SK-N-SH treated with all-trans-retinoic acid at 6 μM for 48 hours (cell line): ENCODE measurements around the gene DUS4L.

Source experiments
- ATAC-seq: fragments of 200-7000 bp; cut with Tn5 transposase; 3 replicates; pipeline ENCODE4 v1.9.1; 2020; ENCODE audit warnings: mild to moderate bottlenecking, moderate library complexity
- ARNTL ChIP-seq: fragments of 450-650 bp; formaldehyde crosslinking; IDR thresholded peaks from 2 replicates; pipeline ENCODE4 v1.5.0; 2020; ENCODE audit warnings: low read depth, mild to moderate bottlenecking, moderate library complexity, borderline replicate concordance
- BACH2 ChIP-seq: fragments of 250-450 bp; sonication (Bioruptor Pico); IDR thresholded peaks from 2 replicates; pipeline ENCODE4 v1.9.0; 2021; ENCODE audit warnings: mild to moderate bottlenecking, borderline replicate concordance
- CSDC2 ChIP-seq: fragments of 250-450 bp; sonication (Bioruptor Pico); IDR thresholded peaks from 2 replicates; pipeline ENCODE4 v1.5.0; 2020; ENCODE audit warnings: mild to moderate bottlenecking, moderate library complexity
- ESRRG ChIP-seq: fragments of 250-450 bp; sonication (Bioruptor Pico); IDR thresholded peaks from 2 replicates; pipeline ENCODE4 v1.6.1; 2021; ENCODE audit warnings: mild to moderate bottlenecking
- GLIS3 ChIP-seq: fragments of 250-450 bp; sonication (Bioruptor Pico); IDR thresholded peaks from 2 replicates; pipeline ENCODE4 v1.5.0; 2020; ENCODE audit warnings: mild to moderate bottlenecking, moderate library complexity
- ISL1 ChIP-seq: fragments of 250-450 bp; sonication (Bioruptor Pico); IDR thresholded peaks from 2 replicates; pipeline ENCODE4 v2.1.2; 2022; ENCODE audit warnings: mild to moderate bottlenecking, moderate library complexity
- OSR1 ChIP-seq: fragments of 250-450 bp; sonication (Bioruptor Pico); IDR thresholded peaks from 2 replicates; pipeline ENCODE4 v1.8.0; 2022; ENCODE audit warnings: moderate library complexity, mild to moderate bottlenecking, inconsistent platforms
- PPARA ChIP-seq: fragments of 250-450 bp; sonication (Bioruptor Pico); IDR thresholded peaks from 2 replicates; pipeline ENCODE4 v1.5.0; 2020; ENCODE audit warnings: mild to moderate bottlenecking, borderline replicate concordance
- RARB ChIP-seq: fragments of 250-450 bp; sonication (Bioruptor Pico); IDR thresholded peaks from 2 replicates; pipeline ENCODE4 v1.8.0; 2021; ENCODE audit warnings: mild to moderate bottlenecking, moderate library complexity
- SNAI2 ChIP-seq: fragments of 250-450 bp; sonication (Bioruptor Pico); IDR thresholded peaks from 2 replicates; pipeline ENCODE4 v1.5.0; 2020; ENCODE audit warnings: mild to moderate bottlenecking, moderate library complexity
- TCF4 ChIP-seq: fragments of 250-450 bp; sonication (Bioruptor Pico); IDR thresholded peaks from 2 replicates; pipeline ENCODE4 v1.8.0; 2021; ENCODE audit warnings: mild to moderate bottlenecking, moderate library complexity, borderline replicate concordance
- TOX ChIP-seq: fragments of 250-450 bp; sonication (Bioruptor Pico); IDR thresholded peaks from 2 replicates; pipeline ENCODE4 v1.8.0; 2021; ENCODE audit warnings: mild to moderate bottlenecking, moderate library complexity, borderline replicate concordance
- ZC3H10 ChIP-seq: fragments of 250-450 bp; sonication (Bioruptor Pico); IDR thresholded peaks from 2 replicates; pipeline ENCODE4 v1.5.1; 2021; ENCODE audit warnings: mild to moderate bottlenecking, moderate library complexity
- ZFP3 ChIP-seq: fragments of 250-450 bp; sonication (Bioruptor Pico); IDR thresholded peaks from 2 replicates; pipeline ENCODE4 v1.5.0; 2020; ENCODE audit warnings: mild to moderate bottlenecking, moderate library complexity
- ZFP30 ChIP-seq: fragments of 450-650 bp; formaldehyde crosslinking; IDR thresholded peaks from 2 replicates; pipeline ENCODE4 v1.5.0; 2022; ENCODE audit warnings: mild to moderate bottlenecking, moderate library complexity
- ZNF70 ChIP-seq: fragments of 450-650 bp; formaldehyde crosslinking; IDR thresholded peaks from 2 replicates; pipeline ENCODE4 v1.5.0; 2020; ENCODE audit warnings: mild to moderate bottlenecking, moderate library complexity
- ZNF8 ChIP-seq: fragments of 450-650 bp; formaldehyde crosslinking; IDR thresholded peaks from 2 replicates; pipeline ENCODE4 v1.5.0; 2020; ENCODE audit warnings: mild to moderate bottlenecking, moderate library complexity
- TF ChIP-seq, protein P1 (sequence below): fragments of 250-450 bp; sonication (Bioruptor Pico); IDR thresholded peaks from 2 replicates; pipeline ENCODE4 v1.5.1; 2020; ENCODE audit warnings: low read depth, mild to moderate bottlenecking, moderate library complexity
- TF ChIP-seq, protein P2 (sequence below): fragments of 250-450 bp; sonication (Bioruptor Pico); IDR thresholded peaks from 2 replicates; pipeline ENCODE4 v1.8.0; 2021; ENCODE audit warnings: low read depth, mild to moderate bottlenecking, moderate library complexity, borderline replicate concordance
- TF ChIP-seq, protein P3 (sequence below): fragments of 250-450 bp; sonication (Bioruptor Pico); IDR thresholded peaks from 2 replicates; pipeline ENCODE4 v1.5.0; 2020; ENCODE audit warnings: mild to moderate bottlenecking, moderate library complexity
- TF ChIP-seq, protein P4 (sequence below): fragments of 250-450 bp; sonication (Bioruptor Pico); IDR thresholded peaks from 2 replicates; pipeline ENCODE4 v1.8.0; 2020; ENCODE audit warnings: mild to moderate bottlenecking, moderate library complexity, borderline replicate concordance

Gene DUS4L

DNA sequence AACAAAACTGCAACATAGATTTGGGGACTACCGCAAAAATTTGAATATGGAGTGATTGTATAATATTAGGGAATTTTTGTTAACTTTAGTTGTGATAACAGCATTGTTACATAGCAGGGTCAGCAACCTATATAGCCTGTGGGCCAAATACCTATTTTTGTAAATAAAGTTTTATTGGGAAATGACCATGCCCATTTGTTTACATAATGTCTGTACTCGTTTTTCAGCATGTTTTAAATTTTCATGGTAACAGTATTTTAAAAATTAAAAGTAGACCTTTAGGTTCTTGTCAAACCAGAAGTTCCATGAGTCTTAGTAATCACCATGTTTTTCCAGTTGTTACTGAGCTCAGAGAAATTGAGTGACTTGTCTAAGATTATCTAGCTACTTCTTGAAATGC, 20.9 kb downstream of the DUS4L start (continued):
- TF ChIP-seq, protein P1, sequence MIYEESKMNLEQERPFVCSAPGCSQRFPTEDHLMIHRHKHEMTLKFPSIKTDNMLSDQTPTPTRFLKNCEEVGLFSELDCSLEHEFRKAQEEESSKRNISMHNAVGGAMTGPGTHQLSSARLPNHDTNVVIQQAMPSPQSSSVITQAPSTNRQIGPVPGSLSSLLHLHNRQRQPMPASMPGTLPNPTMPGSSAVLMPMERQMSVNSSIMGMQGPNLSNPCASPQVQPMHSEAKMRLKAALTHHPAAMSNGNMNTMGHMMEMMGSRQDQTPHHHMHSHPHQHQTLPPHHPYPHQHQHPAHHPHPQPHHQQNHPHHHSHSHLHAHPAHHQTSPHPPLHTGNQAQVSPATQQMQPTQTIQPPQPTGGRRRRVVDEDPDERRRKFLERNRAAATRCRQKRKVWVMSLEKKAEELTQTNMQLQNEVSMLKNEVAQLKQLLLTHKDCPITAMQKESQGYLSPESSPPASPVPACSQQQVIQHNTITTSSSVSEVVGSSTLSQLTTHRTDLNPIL (CRISPR knock-in tag) = no peak
- TF ChIP-seq, protein P2, sequence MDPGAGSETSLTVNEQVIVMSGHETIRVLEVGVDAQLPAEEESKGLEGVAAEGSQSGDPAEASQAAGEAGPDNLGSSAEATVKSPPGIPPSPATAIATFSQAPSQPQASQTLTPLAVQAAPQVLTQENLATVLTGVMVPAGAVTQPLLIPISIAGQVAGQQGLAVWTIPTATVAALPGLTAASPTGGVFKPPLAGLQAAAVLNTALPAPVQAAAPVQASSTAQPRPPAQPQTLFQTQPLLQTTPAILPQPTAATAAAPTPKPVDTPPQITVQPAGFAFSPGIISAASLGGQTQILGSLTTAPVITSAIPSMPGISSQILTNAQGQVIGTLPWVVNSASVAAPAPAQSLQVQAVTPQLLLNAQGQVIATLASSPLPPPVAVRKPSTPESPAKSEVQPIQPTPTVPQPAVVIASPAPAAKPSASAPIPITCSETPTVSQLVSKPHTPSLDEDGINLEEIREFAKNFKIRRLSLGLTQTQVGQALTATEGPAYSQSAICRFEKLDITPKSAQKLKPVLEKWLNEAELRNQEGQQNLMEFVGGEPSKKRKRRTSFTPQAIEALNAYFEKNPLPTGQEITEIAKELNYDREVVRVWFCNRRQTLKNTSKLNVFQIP (CRISPR knock-in tag) = no peak
- TF ChIP-seq ZNF8 (CRISPR knock-in tag) (no peak), PPARA (CRISPR knock-in tag) (no peak), ZFP3 (CRISPR knock-in tag) (no peak), CSDC2 (CRISPR knock-in tag) (no peak)

DNA sequence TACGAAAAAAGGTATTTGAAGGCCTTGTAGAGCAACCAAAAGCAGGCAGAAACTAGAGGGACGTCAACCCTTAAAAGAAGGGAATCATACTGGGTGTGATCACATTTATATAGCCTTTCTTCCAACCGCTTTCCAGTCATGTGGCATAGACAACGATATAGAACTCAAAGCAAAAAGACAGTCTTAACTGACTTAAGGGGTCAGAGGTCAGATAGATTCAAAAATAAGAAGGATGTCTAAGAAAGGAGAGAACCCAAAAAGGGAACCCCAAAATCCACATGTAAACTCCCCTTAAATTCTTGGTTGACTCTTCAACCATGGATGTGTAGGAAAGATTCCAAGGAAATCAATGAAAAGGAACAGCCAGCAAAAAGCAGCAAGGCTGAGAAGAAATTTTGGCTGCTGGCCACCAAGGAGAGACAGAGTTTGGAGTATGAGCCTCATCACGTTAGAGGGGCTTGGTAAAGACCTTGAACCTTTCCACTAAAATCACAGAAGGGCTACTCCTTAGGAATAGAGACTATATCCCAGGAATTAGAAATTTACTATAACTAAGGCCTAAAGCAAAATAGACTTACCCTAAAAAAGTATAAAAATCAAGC, 24.9 kb downstream of the DUS4L start:
- no peak for ATAC-seq
- TF ChIP-seq BACH2 (CRISPR knock-in tag) = no peak
- TF ChIP-seq, protein P3, sequence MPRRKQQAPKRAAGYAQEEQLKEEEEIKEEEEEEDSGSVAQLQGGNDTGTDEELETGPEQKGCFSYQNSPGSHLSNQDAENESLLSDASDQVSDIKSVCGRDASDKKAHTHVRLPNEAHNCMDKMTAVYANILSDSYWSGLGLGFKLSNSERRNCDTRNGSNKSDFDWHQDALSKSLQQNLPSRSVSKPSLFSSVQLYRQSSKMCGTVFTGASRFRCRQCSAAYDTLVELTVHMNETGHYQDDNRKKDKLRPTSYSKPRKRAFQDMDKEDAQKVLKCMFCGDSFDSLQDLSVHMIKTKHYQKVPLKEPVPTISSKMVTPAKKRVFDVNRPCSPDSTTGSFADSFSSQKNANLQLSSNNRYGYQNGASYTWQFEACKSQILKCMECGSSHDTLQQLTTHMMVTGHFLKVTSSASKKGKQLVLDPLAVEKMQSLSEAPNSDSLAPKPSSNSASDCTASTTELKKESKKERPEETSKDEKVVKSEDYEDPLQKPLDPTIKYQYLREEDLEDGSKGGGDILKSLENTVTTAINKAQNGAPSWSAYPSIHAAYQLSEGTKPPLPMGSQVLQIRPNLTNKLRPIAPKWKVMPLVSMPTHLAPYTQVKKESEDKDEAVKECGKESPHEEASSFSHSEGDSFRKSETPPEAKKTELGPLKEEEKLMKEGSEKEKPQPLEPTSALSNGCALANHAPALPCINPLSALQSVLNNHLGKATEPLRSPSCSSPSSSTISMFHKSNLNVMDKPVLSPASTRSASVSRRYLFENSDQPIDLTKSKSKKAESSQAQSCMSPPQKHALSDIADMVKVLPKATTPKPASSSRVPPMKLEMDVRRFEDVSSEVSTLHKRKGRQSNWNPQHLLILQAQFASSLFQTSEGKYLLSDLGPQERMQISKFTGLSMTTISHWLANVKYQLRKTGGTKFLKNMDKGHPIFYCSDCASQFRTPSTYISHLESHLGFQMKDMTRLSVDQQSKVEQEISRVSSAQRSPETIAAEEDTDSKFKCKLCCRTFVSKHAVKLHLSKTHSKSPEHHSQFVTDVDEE (CRISPR knock-in tag) = no peak
- no peak for TF ChIP-seq GLIS3 (CRISPR knock-in tag)
- no peak for TF ChIP-seq ZFP3 (CRISPR knock-in tag)
- no peak for TF ChIP-seq TCF4 (CRISPR knock-in tag)
- TF ChIP-seq ESRRG (CRISPR knock-in tag) = no peak
- TF ChIP-seq ISL1 (CRISPR knock-in tag) = no peak
- TF ChIP-seq SNAI2 (CRISPR knock-in tag) = no peak
- no peak for TF ChIP-seq ARNTL (CRISPR knock-in tag)
- TF ChIP-seq ZC3H10 (CRISPR knock-in tag) = no peak
- no peak for TF ChIP-seq ZFP30
- TF ChIP-seq OSR1 (CRISPR knock-in tag) = no peak
- TF ChIP-seq, protein P1 (CRISPR knock-in tag) = no peak
- TF ChIP-seq, protein P2 (CRISPR knock-in tag) = no peak
- no peak for TF ChIP-seq RARB
- no peak for TF ChIP-seq CSDC2 (CRISPR knock-in tag)
- no peak for TF ChIP-seq ZNF70 (CRISPR knock-in tag)
- TF ChIP-seq, protein P4, sequence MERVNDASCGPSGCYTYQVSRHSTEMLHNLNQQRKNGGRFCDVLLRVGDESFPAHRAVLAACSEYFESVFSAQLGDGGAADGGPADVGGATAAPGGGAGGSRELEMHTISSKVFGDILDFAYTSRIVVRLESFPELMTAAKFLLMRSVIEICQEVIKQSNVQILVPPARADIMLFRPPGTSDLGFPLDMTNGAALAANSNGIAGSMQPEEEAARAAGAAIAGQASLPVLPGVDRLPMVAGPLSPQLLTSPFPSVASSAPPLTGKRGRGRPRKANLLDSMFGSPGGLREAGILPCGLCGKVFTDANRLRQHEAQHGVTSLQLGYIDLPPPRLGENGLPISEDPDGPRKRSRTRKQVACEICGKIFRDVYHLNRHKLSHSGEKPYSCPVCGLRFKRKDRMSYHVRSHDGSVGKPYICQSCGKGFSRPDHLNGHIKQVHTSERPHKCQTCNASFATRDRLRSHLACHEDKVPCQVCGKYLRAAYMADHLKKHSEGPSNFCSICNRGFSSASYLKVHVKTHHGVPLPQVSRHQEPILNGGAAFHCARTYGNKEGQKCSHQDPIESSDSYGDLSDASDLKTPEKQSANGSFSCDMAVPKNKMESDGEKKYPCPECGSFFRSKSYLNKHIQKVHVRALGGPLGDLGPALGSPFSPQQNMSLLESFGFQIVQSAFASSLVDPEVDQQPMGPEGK = no peak
- no peak for TF ChIP-seq PPARA (CRISPR knock-in tag)
- TF ChIP-seq TOX = no peak
- TF ChIP-seq, all 23 proteins: peak for 0
